ENCODE measurements around the gene TTLL3. TPM values are rescaled to one million over a fixed set of nuclear protein-coding genes. Genes with fewer than 3 reads are reported as not detected.

TTLL3 gene
- 70.1 TPM for total RNA-seq

GRCh38 chr3:9809615-9810432 lies at the start of gene TTLL3:
TTLL3 (plus strand) TSS chr3:9810262; CDS start chr3:9810662, 400 bp downstream.

GRCh38 chr3:9769426-9770275 lies 40.4 kb upstream of the TTLL3 start, which contains the start of gene CAMK1:
CAMK1 (minus strand) TSS chr3:9769947; CDS start chr3:9767749, 2,198 bp downstream.

GRCh38 chr3:9792405-9793160 lies 17.5 kb upstream of the TTLL3 start, which contains the start of the genes ARPC4 and TADA3:
ARPC4 (plus strand) TSS chr3:9793082; CDS start chr3:9793122, 40 bp downstream.
TADA3 (minus strand) TSS chr3:9792473; CDS start chr3:9791466, 1,007 bp downstream.

GRCh38 chr3:9843715-9844438 lies 33.8 kb downstream of the TTLL3 start, which contains the start of gene RPUSD3:
RPUSD3 (minus strand) TSS chr3:9844008; CDS start chr3:9843990, 18 bp downstream.

GRCh38 chr3:9879830-9880549 lies 69.9 kb downstream of the TTLL3 start, which contains the start of gene CIDEC:
CIDEC (minus strand) TSS chr3:9880253; CDS start chr3:9878486, 1,767 bp downstream.

Other genes starting within 250 kb of the TTLL3 start
- gene MTMR14, start 160.8 kb upstream of the TTLL3 start, total RNA-seq, result 29.8 TPM
- 0.23 TPM for gene CPNE9, start 106.4 kb upstream of the TTLL3 start, total RNA-seq
- 17.2 TPM for gene BRPF1, start 78.5 kb upstream of the TTLL3 start, total RNA-seq
- gene OGG1, start 60.3 kb upstream of the TTLL3 start, total RNA-seq, result 33.7 TPM
- 29.7 TPM for gene CAMK1, start 40.3 kb upstream of the TTLL3 start, total RNA-seq
- 40.0 TPM for gene TADA3, start 17.8 kb upstream of the TTLL3 start, total RNA-seq
- gene ARPC4, start 17.2 kb upstream of the TTLL3 start, total RNA-seq, result 103 TPM
- 24.3 TPM for gene RPUSD3, start 33.7 kb downstream of the TTLL3 start, total RNA-seq
- 0.18 TPM for gene CIDEC, start 70.0 kb downstream of the TTLL3 start, total RNA-seq
- 24.0 TPM for gene JAGN1, start 80.3 kb downstream of the TTLL3 start, total RNA-seq
- gene IL17RE, start 92.6 kb downstream of the TTLL3 start, total RNA-seq, result 4.0 TPM
- 46.5 TPM for gene IL17RC, start 106.8 kb downstream of the TTLL3 start, total RNA-seq
- 43.0 TPM for gene CRELD1, start 123.6 kb downstream of the TTLL3 start, total RNA-seq
- gene PRRT3, start 142.1 kb downstream of the TTLL3 start, total RNA-seq, result 3.3 TPM
- gene EMC3, start 176.6 kb downstream of the TTLL3 start, total RNA-seq, result 40.9 TPM
- gene FANCD2, start 216.2 kb downstream of the TTLL3 start, total RNA-seq, result 14.9 TPM